Motor neuron (in vitro differentiated cells): Measurements from ENCODE around the gene HIP1R. TPM values are rescaled to one million over a fixed set of nuclear protein-coding genes. Genes with fewer than 3 reads are reported as not detected.
A peak's percentile ranks its signal among the peaks of the same experiment; 100 is the strongest.
"Not testable (repeated sequence)": the region's sequence is repeated elsewhere in the genome, so short reads cannot be mapped to it uniquely, and the experiment has no call there.

ENCODE experiments used
- ATAC-seq, 8 experiments: fragments of 200-7000 bp; cut with Tn5 transposase; replicated peaks in 6 of 8; 2 replicates each; pipeline ENCODE4 v1.8.0; 2021; ENCODE audit warnings: mild to moderate bottlenecking in 8 of 8, moderate library complexity in 8 of 8
- H3K27ac ChIP-seq, 2 donors: fragments of 250-450 bp; sonication (Bioruptor Pico); 2 replicates each; pipeline ENCODE4 v1.9.0; 2021; ENCODE audit warnings: antibody characterized with exemption in 2 of 2, mild to moderate bottlenecking in 2 of 2, moderate library complexity in 1 of 2
- H3K4me1 ChIP-seq, 2 donors: fragments of 250-450 bp; sonication (Bioruptor Pico); replicated peaks in 1 of 2; 2 replicates each; pipeline ENCODE4 v1.6.1; 2021; ENCODE audit warnings: antibody characterized with exemption in 2 of 2, mild to moderate bottlenecking in 2 of 2, moderate library complexity in 1 of 2
- H3K4me3 ChIP-seq, 5 donors: fragments of 250-450 bp; sonication (Bioruptor Pico); 2 replicates each; pipeline ENCODE4 v1.9.0; 2021; ENCODE audit warnings: antibody characterized with exemption in 5 of 5, mild to moderate bottlenecking in 5 of 5, moderate library complexity in 4 of 5
- WGBS, 10 experiments: fragments of 450-650 bp; shearing (Covaris generic); methylation state at CpG; one replicate each; pipeline ENCODE4 v1.0.0; 2022; 5-methylcytosine and 5-hydroxymethylcytosine counted together
- in situ Hi-C, 9 experiments: fragments of 400-800 bp; cut with MboI; loops; one replicate each; pipeline ENCODE4 v1.15.0; 2021; ENCODE audit warnings: low sequenced_read_pairs in 9 of 9, low pct_unique_long_range_greater_than_20kb in 2 of 9; ENCODE audit not compliant: unreplicated experiment in 9 of 9
- total RNA-seq, 8 experiments: library from RNA; unstranded; fragments of 300-600 nt; gene quantifications; 2 replicates each; pipeline versions ENCODE4 v1.2.3 to v1.2.4, GENCODE V29; 2022

Gene HIP1R
- total RNA-seq, 8 experiments from 2014 or later, result 7.6 to 84.1 (median 46.5) TPM

DNA sequence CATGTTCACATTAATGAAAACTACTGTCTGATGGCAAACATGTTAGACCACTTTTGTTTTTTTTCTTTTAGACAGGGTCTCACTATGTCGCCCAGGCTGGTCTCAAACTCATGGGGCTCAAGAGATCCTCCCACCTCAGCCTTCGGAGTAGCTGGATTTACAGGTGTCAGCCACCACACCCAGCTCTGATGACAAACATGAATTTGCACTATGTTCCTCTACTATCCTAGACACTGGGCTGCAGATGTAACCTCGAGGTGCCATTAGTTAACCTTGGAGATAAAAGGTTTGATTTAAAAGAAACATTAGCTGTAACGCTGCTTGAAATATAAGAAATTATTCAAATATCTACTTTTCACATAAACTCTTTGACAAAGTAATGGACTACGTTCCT lies 52.6 kb downstream of the HIP1R start:
- Histone ChIP-seq H3K4me3 (no peak overlapping the region), H3K27ac (no peak overlapping the region), H3K4me1 (peaks cover 42 to 51% of the 10 kb centered on the region in 2 donors)
- 67 to 100% (median 84%) methylated on average over 2 to 5 of the region's 5 CpGs; no CpG with 5 or more reads in 2 of the 10 experiments for WGBS, 10 experiments
- ATAC-seq, result no peak
- in situ Hi-C loops, result no loop called here

- peak; percentile 6 to 44 (median 34) for ATAC-seq
- Histone ChIP-seq H3K4me3 (no peak overlapping the region), H3K4me1 (peaks cover 43 to 55% of the 10 kb centered on the region in 2 donors), H3K27ac (peak overlapping the region in 1 of 2 donors; percentile 22)
- in situ Hi-C loops, result no loop called here
- WGBS, 10 experiments, result 67 to 100% (median 81%) methylated on average over 1 to 7 of the region's 12 CpGs; no CpG with 5 or more reads in 1 of the 10 experiments
Observed at GRCh38 chr12:122888232-122888752, 53.0 kb downstream of the HIP1R start.

- ATAC-seq, result no peak
- no peak overlapping the region for H3K4me3 ChIP-seq
- WGBS, 10 experiments, result 40 to 88% (median 77%) methylated on average over 1 to 13 of the region's 13 CpGs; no CpG with 5 or more reads in 1 of the 10 experiments
- H3K4me1 ChIP-seq, result peaks cover 55 to 69% of the 10 kb centered on the region in 2 donors
- H3K27ac ChIP-seq, result no peak overlapping the region
- in situ Hi-C loops, result no loop called here
Observed at GRCh38 chr12:122889761-122890520, 54.7 kb downstream of the HIP1R start.

DNA sequence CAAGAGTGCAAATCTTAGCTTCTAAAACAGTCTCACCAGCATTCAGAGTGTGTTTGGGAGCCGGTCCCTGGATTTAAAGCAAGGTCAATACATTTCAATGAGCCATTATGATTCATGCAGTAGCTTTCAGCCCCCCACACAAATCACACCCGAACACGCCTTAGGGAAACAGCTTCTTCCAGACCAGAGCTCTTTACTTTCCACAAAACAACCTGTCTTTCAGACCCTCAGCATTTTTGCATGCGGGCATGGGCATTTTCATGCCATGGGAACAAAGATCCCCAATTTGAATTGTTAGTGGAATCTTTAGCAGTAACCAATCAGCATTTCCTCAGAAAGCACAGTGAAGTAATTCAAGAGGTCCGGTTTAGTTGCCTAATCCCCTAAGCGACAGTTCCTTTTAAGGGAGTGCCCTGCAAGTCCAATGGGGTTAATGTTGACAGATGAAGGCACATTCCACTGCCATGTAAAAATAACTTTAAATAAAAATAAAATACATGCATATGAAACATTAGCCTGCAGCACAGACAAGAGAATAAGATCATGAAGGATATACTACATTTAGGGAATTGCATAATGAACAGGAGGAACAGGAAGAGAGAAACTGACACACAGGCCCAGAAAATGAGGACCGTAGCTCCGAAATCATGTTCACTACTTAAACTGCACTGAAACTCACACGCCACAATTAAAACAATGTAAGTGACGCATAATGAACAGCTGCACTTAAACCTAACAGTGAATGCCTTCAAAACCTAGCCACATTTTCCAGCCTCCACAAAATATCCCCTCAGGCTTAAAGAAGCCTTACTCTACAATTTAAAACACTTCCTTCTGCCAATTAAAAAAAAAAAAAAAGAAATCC lies 56.6 kb downstream of the HIP1R start:
- H3K4me3 ChIP-seq, result peak overlapping the region in 3 of 5 donors; percentile 7 to 14 (median 11)
- WGBS, 10 experiments, result 0 to 36% (median 3%) methylated on average over 1 to 10 of the region's 10 CpGs
- peak overlapping the region; percentile 7 to 50 for H3K27ac ChIP-seq
- in situ Hi-C loops, result no loop called here
- ATAC-seq, result peak; percentile 40 to 73 (median 50)
- H3K4me1 ChIP-seq, result peaks cover 55 to 67% of the 10 kb centered on the region in 2 donors

DNA sequence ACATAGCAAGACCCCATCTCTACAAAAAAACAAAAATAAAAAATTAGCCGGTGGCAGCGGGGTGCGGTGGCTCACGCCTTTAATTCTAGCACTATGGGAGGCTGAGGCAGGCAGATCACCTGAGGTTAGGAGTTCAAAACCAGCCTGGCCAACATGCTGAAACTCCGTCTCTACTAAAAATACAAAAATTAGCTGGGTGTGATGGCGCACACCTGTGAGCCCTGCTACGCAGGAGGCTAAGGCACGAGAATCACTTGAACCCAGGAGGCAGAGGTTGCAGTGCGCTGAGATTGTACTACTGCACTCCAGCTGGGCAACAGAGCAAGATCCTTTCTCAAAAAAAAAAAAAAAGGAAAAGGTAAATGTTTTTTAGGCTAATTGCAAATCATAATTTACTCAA lies 57.5 kb downstream of the HIP1R start:
- H3K4me3 ChIP-seq, ATAC-seq, in situ Hi-C loops: not testable (repeated sequence)
- peak overlapping the region in 1 of 2 donors; percentile 31 for H3K27ac ChIP-seq
- WGBS, 10 experiments, result 80 to 100% (median 98%) methylated on average over 1 to 6 of the region's 9 CpGs; no CpG with 5 or more reads in 1 of the 10 experiments
- peaks cover 47 to 62% of the 10 kb centered on the region in 2 donors for H3K4me1 ChIP-seq

- 87 to 100% (median 94%) methylated on average over 1 to 7 of the region's 7 CpGs; no CpG with 5 or more reads in 1 of the 10 experiments for WGBS, 10 experiments
- Histone ChIP-seq H3K4me3 (peak overlapping the region; percentile 52 to 95 (median 91)), H3K27ac (no peak overlapping the region), H3K4me1 (peaks cover 41 to 55% of the 10 kb centered on the region in 2 donors)
- in situ Hi-C loops, result no loop called here
- no peak for ATAC-seq
Observed at GRCh38 chr12:122893208-122894153, 58.2 kb downstream of the HIP1R start.

GRCh38 chr12:122894193-122895121 lies 59.2 kb downstream of the HIP1R start:
- peak overlapping the region; percentile 52 to 95 (median 91) for H3K4me3 ChIP-seq
- ATAC-seq, result peak in 2 of 8 experiments; percentile 4 to 6
- 0 to 100% (median 26%) methylated on average over 1 to 8 of the region's 15 CpGs for WGBS, 10 experiments
- peaks cover 35 to 49% of the 10 kb centered on the region in 2 donors for H3K4me1 ChIP-seq
- in situ Hi-C loops, result no loop called here
- peak overlapping the region in 1 of 2 donors; percentile 14 for H3K27ac ChIP-seq

- Histone ChIP-seq H3K4me1 (peaks cover 32 to 42% of the 10 kb centered on the region in 2 donors), H3K4me3 (peak overlapping the region; percentile 52 to 95 (median 91)), H3K27ac (peak overlapping the region; percentile 58 to 86)
- ATAC-seq, result peak in 7 of 8 experiments; percentile 1 to 33 (median 27)
- in situ Hi-C loops, result no loop called here
- WGBS, 10 experiments, result 0% methylated on average over 1 to 5 of the region's 9 CpGs; no CpG with 5 or more reads in 5 of the 10 experiments
Observed at GRCh38 chr12:122895320-122895703, 60.1 kb downstream of the HIP1R start.

DNA sequence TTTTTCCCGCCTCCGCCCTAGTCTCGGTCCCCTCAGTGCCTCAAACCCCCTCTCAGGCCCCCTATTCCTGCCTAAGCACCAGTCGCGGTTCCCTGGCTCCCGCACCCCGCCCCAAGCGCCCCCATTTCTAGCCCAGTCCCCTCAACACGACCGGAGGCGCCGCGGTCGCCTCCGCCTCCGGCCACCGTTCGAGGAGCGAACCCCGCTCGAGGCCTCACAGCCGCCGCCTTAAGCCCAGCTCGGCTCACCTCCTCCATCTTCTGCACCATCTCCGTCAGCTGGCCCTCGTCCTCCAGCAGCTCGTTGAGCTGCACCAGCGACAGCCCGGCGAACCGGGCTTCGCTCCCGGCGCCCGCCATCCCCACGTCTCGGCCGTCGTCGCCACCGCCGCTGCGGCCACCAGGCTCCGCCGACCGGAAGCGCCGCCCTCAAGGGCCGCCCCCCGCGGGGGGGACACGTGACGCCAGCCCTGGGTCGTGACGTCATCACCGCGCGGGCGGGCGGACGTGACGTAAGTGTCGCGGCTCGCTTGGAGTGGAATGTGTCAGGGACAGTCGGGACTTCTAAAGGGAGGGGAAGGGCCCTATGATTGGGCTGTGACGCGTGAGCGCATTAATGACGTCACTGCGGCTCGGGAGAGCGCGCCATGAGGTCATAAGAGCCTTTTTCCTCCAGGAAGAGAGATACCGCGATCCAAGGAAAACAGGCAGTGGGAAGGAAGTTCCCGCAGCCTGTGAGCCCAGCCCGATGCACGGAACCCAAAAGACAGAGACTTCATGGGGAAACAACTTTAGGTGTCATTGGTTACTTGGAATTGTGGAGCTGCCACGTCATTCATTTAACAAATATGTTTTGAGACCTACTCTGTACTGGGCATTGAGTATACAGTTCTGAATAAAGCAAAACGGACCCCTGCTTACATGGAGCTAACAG lies 60.7 kb downstream of the HIP1R start, which contains the start of gene VPS37B:
VPS37B (minus strand) TSS at position 421 of the 933 bp plus-strand sequence; CDS start at position 359, 62 bp downstream.
- ATAC-seq, result peak; percentile 26 to 84 (median 72)
- Histone ChIP-seq H3K4me1 (peaks cover 25 to 36% of the 10 kb centered on the region in 2 donors), H3K27ac (peak within 1 kb of the TSS; percentile 58 to 86), H3K4me3 (peak within 1 kb of the TSS; percentile 52 to 95 (median 91))
- WGBS, 10 experiments, result 20 to 90% (median 63%) methylated on average over 1 to 14 of the region's 81 CpGs
- in situ Hi-C loops, result no loop called here

DNA sequence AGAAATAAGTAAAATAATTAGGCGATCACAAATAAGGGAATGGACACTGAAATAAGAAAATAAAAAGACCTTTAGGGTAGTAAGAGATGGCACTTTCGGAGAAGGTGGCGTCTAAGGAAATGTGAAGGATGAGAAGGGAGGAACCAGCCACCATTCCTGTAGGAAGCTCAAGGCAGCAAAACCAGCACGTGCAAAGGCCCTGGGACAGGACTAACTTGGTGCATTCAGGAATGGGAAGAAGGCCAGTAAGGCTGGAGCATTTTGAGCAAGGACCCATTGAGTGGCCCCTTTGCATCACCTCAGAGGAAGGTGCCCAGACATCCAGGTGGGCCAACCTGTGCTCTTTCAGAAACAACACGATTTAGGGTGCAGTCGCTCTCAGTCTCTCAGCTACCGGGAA lies 61.4 kb downstream of the HIP1R start:
- Histone ChIP-seq H3K4me1 (peaks cover 19 to 29% of the 10 kb centered on the region in 2 donors), H3K27ac (no peak overlapping the region), H3K4me3 (no peak overlapping the region)
- in situ Hi-C loops, result no loop called here
- ATAC-seq, result no peak
- WGBS, 10 experiments, result 78 to 100% (median 93%) methylated on average over 2 to 7 of the region's 7 CpGs
